H1 (cell line): ENCODE results near the gene ISY1. TPM values are rescaled to one million over a fixed set of nuclear protein-coding genes. Genes with fewer than 3 reads are reported as not detected.

Experiments used
- CTCF ChIA-PET: fragments of 300-600 bp; sonication (Branson Sonifier 250); formaldehyde crosslinking; loops from one replicate; lab custom pipeline; 2021; ENCODE audit not compliant: partially characterized antibody; lab: Charles Lee
- POLR2A ChIA-PET: fragments of 300-600 bp; sonication (Branson Sonifier 250); formaldehyde crosslinking; loops from one replicate; lab custom pipeline; 2021; ENCODE audit warnings: inconsistent platforms; ENCODE audit not compliant: partially characterized antibody; lab: Charles Lee
- DNase-seq, 2 experiments: peaks; one replicate each; pipeline versions ENCODE4 v3.0.0 to v3.0.0-alpha.2; 2010 to 2022; ENCODE audit warnings: low spot score in 2 of 2, low read depth in 1 of 2, mixed read lengths in 1 of 2
- FAIRE-seq: peaks from 2 replicates; lab custom pipeline; 2011; peaks lifted over from hg19 to GRCh38; lab: Jason Lieb, UNC
- H2AFZ ChIP-seq: 2 replicates; pipeline ENCODE4 v1.8.1; 2012; ENCODE audit warnings: low read length, inconsistent platforms
- H2AK5ac ChIP-seq: 2 replicates; pipeline ENCODE4 v1.6.1; 2013; ENCODE audit warnings: low read depth, low read length
- H2BK120ac ChIP-seq: replicated peaks from 2 replicates; pipeline ENCODE3; 2013; ENCODE audit warnings: low read depth, low read length, inconsistent platforms
- H2BK12ac ChIP-seq: 2 replicates; pipeline ENCODE4 v1.6.1; 2013; ENCODE audit warnings: low read depth, low read length
- H2BK15ac ChIP-seq: 2 replicates; pipeline ENCODE4 v1.6.1; 2013; ENCODE audit warnings: low read length
- H2BK20ac ChIP-seq: 2 replicates; pipeline ENCODE4 v1.6.1; 2013; ENCODE audit warnings: low read length
- H2BK5ac ChIP-seq: 2 replicates; pipeline ENCODE4 v1.6.1; 2013; ENCODE audit warnings: low read depth, low read length
- H3K14ac ChIP-seq: 2 replicates; pipeline ENCODE4 v1.6.1; 2013; ENCODE audit warnings: inconsistent platforms; ENCODE audit not compliant: insufficient read length
- H3K18ac ChIP-seq: 2 replicates; pipeline ENCODE4 v1.6.1; 2013; ENCODE audit warnings: low read length; ENCODE audit errors: extremely low read depth
- H3K23ac ChIP-seq: 2 replicates; pipeline ENCODE4 v1.6.1; 2013; ENCODE audit warnings: inconsistent platforms; ENCODE audit not compliant: insufficient read length
- H3K23me2 ChIP-seq: 2 replicates; pipeline ENCODE4 v1.6.1; 2013; ENCODE audit warnings: low read depth, low read length
- H3K27ac ChIP-seq: 2 replicates; pipeline ENCODE4 v1.6.1; 2011; ENCODE audit warnings: low read depth, low read length, inconsistent platforms
- H3K27me3 ChIP-seq, 4 experiments: replicated peaks in 1 of 4; 1 replicate in 1 of 4; 2 replicates in 3 of 4; pipeline versions ENCODE4 v1.6.1 to v1.8.1; 2011 to 2013; ENCODE audit warnings: low read length in 3 of 4, mild to moderate bottlenecking in 3 of 4, inconsistent platforms in 2 of 4, mixed read lengths in 2 of 4, moderate library complexity in 1 of 4; ENCODE audit not compliant: control insufficient read depth in 3 of 4, insufficient read depth in 3 of 4; ENCODE audit errors: extremely low read depth in 1 of 4
- H3K36me3 ChIP-seq, 4 experiments: 2 replicates each; pipeline versions ENCODE4 v1.6.1 to v1.8.1; 2011 to 2013; ENCODE audit warnings: mild to moderate bottlenecking in 4 of 4, low read length in 3 of 4, moderate library complexity in 2 of 4, control low read depth in 1 of 4, inconsistent platforms in 1 of 4; ENCODE audit not compliant: insufficient read depth in 4 of 4, control insufficient read depth in 2 of 4
- H3K4ac ChIP-seq: replicated peaks from 2 replicates; pipeline ENCODE3; 2013; ENCODE audit warnings: low read length, low read depth, mixed read lengths, inconsistent platforms; ENCODE audit not compliant: insufficient read length
- H3K4me1 ChIP-seq, 4 experiments: replicated peaks in 1 of 4; 1 replicate in 1 of 4; 2 replicates in 3 of 4; pipeline versions ENCODE4 v1.6.1 to v1.8.1; 2011 to 2013; ENCODE audit warnings: low read length in 3 of 4, inconsistent platforms in 2 of 4, mixed read lengths in 1 of 4; ENCODE audit not compliant: insufficient read depth in 4 of 4, control insufficient read depth in 3 of 4
- H3K4me2 ChIP-seq, 2 experiments: 2 replicates each; pipeline versions ENCODE4 v1.6.1 to v1.8.1; 2011 to 2013; ENCODE audit warnings: low read depth in 2 of 2, low read length in 2 of 2, control low read depth in 1 of 2, inconsistent platforms in 1 of 2, mild to moderate bottlenecking in 1 of 2; ENCODE audit not compliant: insufficient read depth in 1 of 2
- H3K4me3 ChIP-seq, 4 experiments: fragments of 200-600, 300-600 bp in 1 of 4; sonication (generic), shearing (Covaris generic), sonication (Bioruptor Twin) in 1 of 4; 2 replicates each; pipeline versions ENCODE4 v1.5.1 to v1.8.1; 2011 to 2016; ENCODE audit warnings: low read length in 4 of 4, low read depth in 3 of 4, control low read depth in 2 of 4, inconsistent platforms in 2 of 4, mild to moderate bottlenecking in 2 of 4, mixed read lengths in 1 of 4, moderate library complexity in 1 of 4; ENCODE audit not compliant: insufficient read depth in 2 of 4; ENCODE audit errors: extremely low read depth in 1 of 4
- H3K56ac ChIP-seq: replicated peaks from 2 replicates; pipeline ENCODE3; 2013; ENCODE audit warnings: low read depth, mild to moderate bottlenecking, mixed read lengths, low read length, inconsistent platforms; ENCODE audit not compliant: insufficient read length
- H3K79me1 ChIP-seq: 2 replicates; pipeline ENCODE4 v1.6.1; 2013; ENCODE audit warnings: low read depth, low read length, control low read depth
- H3K79me2 ChIP-seq, 2 experiments: 2 replicates each; pipeline versions ENCODE4 v1.6.1 to v1.8.1; 2012 to 2013; ENCODE audit warnings: low read length in 2 of 2, mild to moderate bottlenecking in 2 of 2, inconsistent platforms in 1 of 2; ENCODE audit not compliant: insufficient read depth in 2 of 2, control insufficient read depth in 1 of 2
- H3K9ac ChIP-seq, 4 experiments: replicated peaks in 1 of 4; 1 replicate in 1 of 4; 2 replicates in 3 of 4; pipeline versions ENCODE4 v1.6.1 to v1.8.1; 2011 to 2013; ENCODE audit warnings: low read depth in 3 of 4, low read length in 3 of 4, control low read depth in 2 of 4, mild to moderate bottlenecking in 2 of 4, moderate library complexity in 2 of 4, inconsistent platforms in 1 of 4; ENCODE audit errors: extremely low read depth in 1 of 4
- H3K9me3 ChIP-seq, 2 experiments: 2 replicates each; pipeline versions ENCODE4 v1.6.1 to v1.8.1; 2012 to 2013; ENCODE audit warnings: mild to moderate bottlenecking in 2 of 2, moderate library complexity in 2 of 2, control low read depth in 1 of 2, inconsistent platforms in 1 of 2, low read depth in 1 of 2, low read length in 1 of 2, mixed read lengths in 1 of 2; ENCODE audit not compliant: insufficient read depth in 2 of 2
- H4K20me1 ChIP-seq, 2 experiments: replicated peaks in 1 of 2; 2 replicates each; pipeline versions ENCODE3 to v1.8.1; 2011 to 2013; ENCODE audit warnings: inconsistent platforms in 2 of 2, low read length in 2 of 2, mild to moderate bottlenecking in 1 of 2; ENCODE audit not compliant: insufficient read depth in 2 of 2, control insufficient read depth in 1 of 2
- H4K5ac ChIP-seq: 2 replicates; pipeline ENCODE4 v1.6.1; 2013; ENCODE audit warnings: low read length, low read depth, mixed read lengths, inconsistent platforms; ENCODE audit not compliant: insufficient read length
- H4K8ac ChIP-seq: 2 replicates; pipeline ENCODE4 v1.8.0; 2013; ENCODE audit warnings: mild to moderate bottlenecking, moderate library complexity, low read length, inconsistent platforms; ENCODE audit not compliant: insufficient read depth; ENCODE audit errors: extremely low read depth
- H4K91ac ChIP-seq: replicated peaks from 2 replicates; pipeline ENCODE3; 2013; ENCODE audit warnings: low read length, mixed read lengths, inconsistent platforms; ENCODE audit not compliant: insufficient read length
- ASH2L ChIP-seq: fragments of 200-600, 300-600 bp; sonication (generic); IDR thresholded peaks from one replicate; pipeline ENCODE4 v1.7.1; 2017; ENCODE audit warnings: low read length
- BRCA1 ChIP-seq: IDR thresholded peaks from 2 replicates; pipeline ENCODE4 v1.6.1; 2012; ENCODE audit warnings: low read depth, low read length, improper control_type of control experiment
- GTF2F1 ChIP-seq: IDR thresholded peaks from 2 replicates; pipeline ENCODE4 v1.6.1; 2012; ENCODE audit warnings: low read depth, low read length, improper control_type of control experiment, borderline replicate concordance
- HDAC2 ChIP-seq, 2 experiments: fragments of 300-600 bp in 1 of 2; sonication (generic) in 1 of 2; IDR thresholded peaks; 2 replicates each; pipeline ENCODE4 v1.6.1; 2011 to 2012; ENCODE audit warnings: low read depth in 2 of 2, low read length in 2 of 2, mild to moderate bottlenecking in 2 of 2, moderate library complexity in 2 of 2, borderline replicate concordance in 1 of 2, inconsistent platforms in 1 of 2
- JUN ChIP-seq: IDR thresholded peaks from 2 replicates; pipeline ENCODE4 v1.6.1; 2011; ENCODE audit warnings: low read depth, mild to moderate bottlenecking, improper control_type of control experiment, low read length
- KDM1A ChIP-seq: fragments of 200-600, 300-600 bp; sonication (generic); IDR thresholded peaks from 2 replicates; pipeline ENCODE4 v1.7.1; 2016; ENCODE audit warnings: mild to moderate bottlenecking, low read length, borderline replicate concordance
- MAFK ChIP-seq: IDR thresholded peaks from 2 replicates; pipeline ENCODE4 v1.6.1; 2012; ENCODE audit warnings: low read depth, mild to moderate bottlenecking, improper control_type of control experiment, low read length
- POU5F1 ChIP-seq: IDR thresholded peaks from 2 replicates; pipeline ENCODE4 v1.6.1; 2011; ENCODE audit warnings: low read depth, mild to moderate bottlenecking, low read length, moderate library complexity
- SIX5 ChIP-seq: IDR thresholded peaks from 2 replicates; pipeline ENCODE4 v1.6.1; 2011; ENCODE audit warnings: mild to moderate bottlenecking, low read depth, low read length
- TEAD4 ChIP-seq: IDR thresholded peaks from 2 replicates; pipeline ENCODE4 v1.6.1; 2012; ENCODE audit warnings: low read depth, low read length, inconsistent platforms, mixed read lengths
- WGBS, 2 experiments: shearing (Covaris generic) in 1 of 2; methylation state at CpG; one replicate each; pipeline versions ENCODE4 v1.1.6 to v1.1.7; 2013 to 2015; ENCODE audit warnings: low lambda C conversion rate in 2 of 2, mixed read lengths in 2 of 2, inconsistent platforms in 1 of 2, low coverage in 1 of 2, missing lambda C conversion rate in 1 of 2; ENCODE audit not compliant: insufficient replicate concordance in 2 of 2, insufficient coverage in 1 of 2, insufficient read length in 1 of 2; ENCODE audit errors: extremely low coverage in 1 of 2, missing lambda C conversion rate in 1 of 2; 5-methylcytosine and 5-hydroxymethylcytosine counted together
- polyA plus RNA-seq, 7 experiments: library from polyadenylated mRNA; depleted of rRNA in 3 of 7; stranded (reverse) in 5 of 7; unstranded in 2 of 7; fragments of >200 nt in 5 of 7; fragments of 200-250 nt in 2 of 7; gene quantifications; 1 replicate in 5 of 7; 2 replicates in 1 of 7; 4 replicates in 1 of 7; pipeline versions ENCODE4 v1.2.1 to v1.2.3, GENCODE V29; 2011 to 2013; ENCODE audit warnings: missing spikeins in 2 of 7, mixed read lengths in 2 of 7
- total RNA-seq: library from RNA; stranded (reverse); fragmentation: NEBNext Ultra II Directional; extraction: Animal tissue kit (Norgen Biotek cat#: 25700); gene quantifications from 2 replicates; pipeline ENCODE4 v1.2.1, GENCODE V29; 2021
- TF ChIP-seq, protein P1 (sequence below): IDR thresholded peaks from 2 replicates; pipeline ENCODE4 v1.6.1; 2011; ENCODE audit warnings: low read depth, mild to moderate bottlenecking, low read length; ENCODE audit not compliant: insufficient read depth
- TF ChIP-seq, protein P2 (sequence below): IDR thresholded peaks from 2 replicates; pipeline ENCODE4 v1.6.1; 2012; ENCODE audit warnings: low read length, inconsistent platforms

Gene ISY1
- total and polyA plus RNA-seq, 2 of the 8 experiments (the other 6 are each of a cell fraction or from before 2014, with no cell fraction given), result 16.6 to 38.7 TPM

DNA sequence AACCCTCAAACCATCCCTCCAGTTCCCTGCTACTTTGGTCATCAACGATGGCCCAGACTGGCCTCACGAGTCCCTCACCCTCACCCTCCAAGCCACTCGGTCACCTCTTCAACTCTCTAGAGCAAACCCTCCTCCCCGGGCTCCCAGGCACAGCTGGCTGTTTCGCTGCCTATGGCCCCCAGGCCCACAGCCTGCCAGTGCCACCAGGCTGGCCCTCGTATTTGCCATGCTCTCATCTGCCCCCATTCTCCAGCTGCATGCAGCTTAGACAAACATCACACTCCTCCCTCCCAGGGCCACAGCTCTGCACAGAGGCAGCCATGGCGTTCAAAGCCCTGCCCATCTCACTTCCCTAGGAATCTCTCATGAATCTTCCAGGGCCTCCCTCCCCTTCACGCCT, 53.1 kb downstream of the ISY1 start:
- H3K9ac ChIP-seq, result no peak overlapping the region
- TF ChIP-seq JUN (no peak), SIX5 (no peak), POU5F1 (no peak), BRCA1 (no peak), GTF2F1 (no peak), KDM1A (no peak), MAFK (no peak), TEAD4 (no peak), HDAC2 (IDR thresholded peaks at IDR 0.05; ENCODE audit: borderline replicate concordance in 1 of 2, low read depth in 2 of 2, low read length in 2 of 2) (no peak), ASH2L (no peak)
- TF ChIP-seq, protein P1, sequence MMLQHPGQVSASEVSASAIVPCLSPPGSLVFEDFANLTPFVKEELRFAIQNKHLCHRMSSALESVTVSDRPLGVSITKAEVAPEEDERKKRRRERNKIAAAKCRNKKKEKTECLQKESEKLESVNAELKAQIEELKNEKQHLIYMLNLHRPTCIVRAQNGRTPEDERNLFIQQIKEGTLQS, result no peak
- TF ChIP-seq, protein P2, sequence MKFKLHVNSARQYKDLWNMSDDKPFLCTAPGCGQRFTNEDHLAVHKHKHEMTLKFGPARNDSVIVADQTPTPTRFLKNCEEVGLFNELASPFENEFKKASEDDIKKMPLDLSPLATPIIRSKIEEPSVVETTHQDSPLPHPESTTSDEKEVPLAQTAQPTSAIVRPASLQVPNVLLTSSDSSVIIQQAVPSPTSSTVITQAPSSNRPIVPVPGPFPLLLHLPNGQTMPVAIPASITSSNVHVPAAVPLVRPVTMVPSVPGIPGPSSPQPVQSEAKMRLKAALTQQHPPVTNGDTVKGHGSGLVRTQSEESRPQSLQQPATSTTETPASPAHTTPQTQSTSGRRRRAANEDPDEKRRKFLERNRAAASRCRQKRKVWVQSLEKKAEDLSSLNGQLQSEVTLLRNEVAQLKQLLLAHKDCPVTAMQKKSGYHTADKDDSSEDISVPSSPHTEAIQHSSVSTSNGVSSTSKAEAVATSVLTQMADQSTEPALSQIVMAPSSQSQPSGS, result no peak
- TF ChIP-seq, all 59 proteins: peak for 0
- Histone ChIP-seq H4K8ac (peak overlapping the region; percentile 32), H3K56ac (no peak overlapping the region), H3K36me3 (no peaks in the 10 kb centered on the region), H2BK5ac (no peak overlapping the region), H3K27me3 (no peaks in the 10 kb centered on the region), H2BK15ac (no peak overlapping the region), H2BK120ac (no peak overlapping the region), H3K18ac (no peak overlapping the region), H4K20me1 (peaks cover 6 to 13% of the 10 kb centered on the region in 2 experiments), H3K79me1 (peaks cover 5% of the 10 kb centered on the region), H3K4me3 (no peak overlapping the region), H4K91ac (no peak overlapping the region), H3K9me3 (no peaks in the 10 kb centered on the region), H2AFZ (no peak overlapping the region), H3K4me2 (no peak overlapping the region), H3K23ac (no peak overlapping the region), H3K79me2 (peaks cover 0 to 12% of the 10 kb centered on the region in 2 experiments; a peak in 1 of 4 replicates), H2BK12ac (no peak overlapping the region), H3K14ac (no peak overlapping the region), H2AK5ac (no peak overlapping the region), H3K4ac (no peak overlapping the region), H4K5ac (no peak overlapping the region), H2BK20ac (no peak overlapping the region), H3K27ac (no peak overlapping the region), H3K4me1 (no peaks in the 10 kb centered on the region), H3K23me2 (no peaks in the 10 kb centered on the region)
- DNase-seq, result no peak
- CTCF ChIA-PET, result interaction anchor here (1.0 to 1.4 kb wide), 4 partner anchors 12 to 137 kb away, joined by 3 to 5 read pairs (median 4); no protein-coding TSS in a partner anchor
- 90% methylated on average over 8 of the region's 8 CpGs; no CpG with 5 or more reads in 1 of the 2 experiments for whole genome bisulfite sequencing, 2 experiments
- POLR2A ChIA-PET, result interaction anchor here (0.6 to 2.2 kb wide), 9 partner anchors 9 to 81 kb away, joined by 3 to 8 read pairs (median 4); no protein-coding TSS in a partner anchor
- FAIRE-seq, result no peak
